ENCODE measurements around the gene ZSCAN26.

The ZSCAN26 gene

DNA sequence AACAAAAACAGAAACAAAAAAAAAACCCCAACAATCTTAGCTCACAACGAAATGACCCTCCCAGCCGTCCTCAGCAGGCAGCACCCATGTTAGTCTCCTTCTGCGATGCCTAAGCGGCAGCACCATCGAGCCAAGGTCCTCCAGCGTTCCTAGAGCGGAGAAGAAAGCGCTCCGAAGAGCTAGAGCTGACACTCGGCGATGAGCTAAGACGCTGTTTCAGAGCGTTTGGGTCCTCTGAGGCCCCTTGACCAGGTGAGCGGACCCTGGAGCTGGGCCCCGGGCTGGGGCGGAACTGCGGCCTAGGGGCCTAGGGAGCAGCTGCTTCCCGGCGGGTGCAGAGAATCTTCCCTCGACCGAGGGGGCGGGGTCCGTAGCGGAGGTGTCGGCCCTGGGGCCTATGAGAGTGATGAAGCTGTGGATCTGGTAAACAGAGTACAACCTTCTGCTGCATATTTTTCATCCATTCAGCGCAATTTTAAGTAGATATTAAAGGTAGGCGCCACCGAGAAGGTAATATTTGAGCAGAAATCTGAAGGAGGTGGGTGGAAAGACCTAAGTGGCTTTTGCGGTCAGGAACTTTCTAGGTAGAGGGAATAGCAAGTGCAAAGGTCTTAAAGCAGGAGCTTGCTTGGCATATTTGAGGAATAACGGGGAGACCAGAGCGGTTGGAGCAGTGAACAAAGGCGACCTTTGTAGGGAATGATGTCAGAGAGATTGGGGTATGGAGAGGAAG lies at the start of gene ZSCAN26:
Gene ZSCAN26 (plus strand): TSS at position 182 of the 733 bp plus-strand sequence. CDS start 4,777 bp downstream, outside the sequence.
- DNase-seq, result peak; percentile 42

DNA sequence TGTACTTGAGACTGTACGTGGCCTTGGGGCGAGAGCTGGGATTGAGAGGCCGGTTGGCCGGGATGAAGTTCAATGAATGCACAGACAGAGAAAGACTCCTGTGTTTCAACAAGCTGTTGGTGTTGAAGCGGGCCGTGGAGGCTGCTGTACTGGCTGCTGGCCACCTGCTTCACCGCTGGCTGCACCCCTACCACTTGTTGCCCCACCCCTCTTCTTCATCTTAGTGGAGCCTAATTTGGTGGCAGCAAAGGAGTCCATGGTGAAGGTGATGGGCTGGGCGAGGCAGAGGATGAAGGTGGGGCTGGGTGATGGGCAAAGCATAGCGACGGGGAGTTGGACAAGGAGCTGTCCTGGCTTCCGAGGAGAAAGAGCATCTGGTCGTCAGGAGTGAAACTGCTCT lies 49.1 kb upstream of the ZSCAN26 start:
- no peak for DNase-seq

GRCh38 chr6:28218312-28219248 lies 48.4 kb upstream of the ZSCAN26 start:
- DNase-seq, result no peak

GRCh38 chr6:28220257-28221133 lies 46.4 kb upstream of the ZSCAN26 start:
- DNase-seq, result no peak

- no peak for DNase-seq
Measured at GRCh38 chr6:28224131-28225055, 42.5 kb upstream of the ZSCAN26 start.

DNA sequence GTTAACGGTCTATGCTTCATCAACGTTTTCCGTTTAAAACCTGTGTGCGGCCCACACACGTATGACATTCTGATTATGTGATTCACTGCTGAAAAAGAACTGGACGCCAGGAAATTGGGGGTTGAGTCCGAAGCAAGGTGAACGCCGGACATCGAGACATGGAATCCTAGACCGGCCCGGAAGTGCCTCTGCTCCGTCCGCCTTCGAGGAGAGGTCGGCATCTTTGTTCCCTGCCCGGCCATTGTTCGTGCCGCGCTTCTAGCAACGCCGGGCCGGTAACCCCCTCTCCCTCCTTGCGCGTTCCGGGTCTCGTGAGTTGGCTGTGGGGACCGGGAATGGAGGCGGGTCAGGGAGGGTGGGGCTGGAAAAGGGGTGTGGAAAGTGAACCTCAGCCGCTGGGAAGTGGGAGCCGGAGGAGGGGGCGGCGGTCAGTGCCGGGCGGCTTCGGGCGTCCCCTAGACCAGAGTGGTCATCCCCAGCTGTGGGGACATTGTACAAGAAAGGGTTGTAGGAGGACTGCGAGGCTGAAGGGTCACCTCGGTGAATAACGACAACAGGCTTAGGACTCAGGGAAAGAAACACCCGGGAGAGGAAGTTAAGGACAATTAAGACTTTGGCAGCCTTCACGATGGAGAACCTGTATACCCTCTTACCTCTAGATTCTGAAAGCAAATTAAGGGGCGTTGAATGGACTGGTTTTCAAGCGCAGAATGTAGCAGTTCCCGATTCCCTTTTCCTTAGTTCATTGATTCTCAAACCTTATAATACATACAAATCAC lies 41.7 kb upstream of the ZSCAN26 start, which contains the start of gene ZSCAN9:
Gene ZSCAN9 (plus strand): TSS at position 220 of the 779 bp plus-strand sequence. CDS start 1,810 bp downstream, outside the sequence.
- DNase-seq, result peak; percentile 28

DNA sequence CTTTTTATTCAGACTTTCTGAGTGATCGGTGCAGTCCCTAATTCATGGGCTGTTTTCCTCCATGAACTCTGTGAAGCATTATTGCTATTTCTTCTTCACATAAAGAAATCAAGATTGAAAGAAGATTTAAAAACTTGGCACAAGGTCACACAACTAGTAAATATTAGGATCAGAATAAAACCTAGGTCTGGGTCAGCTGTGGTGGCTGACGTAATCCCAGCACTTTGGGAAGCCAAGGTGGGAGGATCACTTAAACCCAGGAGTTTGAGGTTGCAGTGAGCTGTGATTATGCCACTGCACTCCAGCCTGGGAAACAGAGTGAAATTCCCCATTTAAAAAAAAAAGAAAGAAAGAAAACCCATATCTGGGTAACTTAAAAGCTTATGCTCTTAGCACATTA lies 40.5 kb upstream of the ZSCAN26 start:
- no peak for DNase-seq

- DNase-seq, result no peak
Measured at GRCh38 chr6:28232785-28233184, 34.2 kb upstream of the ZSCAN26 start.

DNA sequence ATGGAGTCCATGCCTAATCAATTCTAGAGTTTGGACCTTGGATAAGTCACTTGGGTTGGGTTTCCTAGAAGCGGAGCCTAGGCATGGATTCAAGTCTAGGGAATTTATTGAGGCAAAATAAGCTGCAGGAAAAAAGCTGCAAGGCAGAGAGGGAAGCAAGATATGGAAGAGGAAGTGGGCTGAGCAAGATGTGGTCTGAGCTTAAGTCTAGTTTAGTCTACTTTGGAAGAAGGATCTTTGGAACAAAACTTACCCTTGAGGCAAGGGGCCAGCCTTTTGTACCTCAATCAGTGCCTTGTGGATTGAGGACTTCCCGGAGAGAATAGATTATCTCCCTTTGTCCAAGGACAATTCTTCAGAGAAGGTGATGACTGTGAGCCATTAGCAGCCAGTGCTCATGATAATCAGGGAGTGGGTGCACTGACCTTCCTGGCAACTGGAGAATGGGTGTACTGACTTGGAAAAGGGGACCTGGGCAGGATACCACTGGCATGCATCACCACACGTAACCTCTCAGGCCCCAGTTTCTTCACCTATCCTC lies 31.0 kb upstream of the ZSCAN26 start:
- no peak for DNase-seq

GRCh38 chr6:28239636-28240035 lies 27.3 kb upstream of the ZSCAN26 start:
- no peak for DNase-seq

DNA sequence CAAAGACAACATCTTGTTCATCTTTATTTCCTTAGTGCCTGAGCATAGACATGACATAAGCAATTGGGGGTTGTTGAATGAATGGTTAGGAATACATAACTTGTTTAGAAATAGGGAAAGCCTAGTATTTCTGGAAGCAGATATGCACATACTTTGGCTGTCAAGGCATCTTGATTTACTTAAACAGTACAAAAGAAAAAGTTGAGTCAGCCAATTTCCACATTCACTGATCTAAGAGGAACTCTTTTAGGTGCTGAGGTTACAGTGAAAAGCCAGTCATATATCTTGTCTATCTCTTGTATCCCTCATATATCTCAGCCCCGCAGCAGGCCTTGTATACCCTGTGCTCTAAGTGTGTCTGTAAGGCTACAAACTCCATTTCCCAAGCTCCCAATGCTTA lies 26.5 kb upstream of the ZSCAN26 start:
- DNase-seq, result no peak

GRCh38 chr6:28243946-28244345 lies 23.0 kb upstream of the ZSCAN26 start:
- DNase-seq, result no peak

DNA sequence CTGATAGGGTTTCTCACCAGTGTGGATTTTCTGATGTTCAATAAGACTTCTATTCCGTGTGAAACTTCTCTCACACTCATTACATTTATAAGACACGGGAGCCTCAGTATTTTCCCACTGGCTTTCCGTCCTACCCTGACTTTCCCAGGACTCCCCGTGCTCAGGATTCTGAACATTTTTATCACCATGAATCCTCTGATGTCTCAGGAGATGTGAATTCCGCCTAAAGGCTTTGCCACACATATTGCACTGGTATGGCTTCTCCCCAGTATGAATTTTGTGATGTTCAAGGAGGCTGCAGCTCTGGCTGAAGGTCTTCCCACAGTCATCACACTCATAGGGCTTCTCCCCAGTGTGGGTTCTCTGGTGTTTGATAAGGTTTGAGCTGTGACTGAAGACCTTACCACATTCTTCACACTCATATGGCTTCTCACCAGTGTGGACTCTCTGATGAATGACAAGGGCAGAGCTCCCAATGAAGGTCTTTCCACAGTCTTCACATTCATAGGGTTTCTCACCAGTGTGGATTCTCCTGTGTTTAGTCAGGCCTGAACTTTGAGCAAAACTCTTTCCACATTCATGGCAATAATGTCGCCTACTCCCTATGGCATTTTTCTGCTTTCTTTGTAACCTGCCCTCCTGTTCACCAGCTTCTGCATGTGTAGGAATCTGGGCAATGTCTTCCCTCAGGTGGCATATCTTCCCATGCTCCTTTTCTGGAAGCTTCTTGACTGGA lies 21.6 kb upstream of the ZSCAN26 start:
- DNase-seq, result no peak

DNA sequence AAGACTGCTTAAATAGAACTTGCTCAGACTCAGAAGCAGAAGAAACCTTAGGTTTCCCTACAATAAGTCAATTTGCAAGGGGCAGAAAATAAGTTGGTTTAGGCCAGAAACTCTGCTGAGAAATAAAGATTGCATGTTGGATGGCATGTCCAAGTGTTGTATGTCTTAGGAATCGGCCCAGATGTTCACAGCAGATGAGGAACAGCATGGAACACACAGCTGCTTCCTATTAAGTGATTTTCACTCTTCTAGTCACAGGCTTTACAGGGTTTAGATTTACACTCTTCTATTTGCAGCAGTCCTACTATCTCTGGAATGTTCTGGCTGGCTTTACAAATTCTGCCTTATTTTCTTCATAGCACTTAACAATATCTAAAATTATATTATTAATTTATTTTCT lies 18.0 kb upstream of the ZSCAN26 start:
- DNase-seq, result no peak

GRCh38 chr6:28250747-28251146 lies 16.2 kb upstream of the ZSCAN26 start:
- DNase-seq, result no peak

GRCh38 chr6:28251661-28252008 lies 15.3 kb upstream of the ZSCAN26 start:
- no peak for DNase-seq

DNA sequence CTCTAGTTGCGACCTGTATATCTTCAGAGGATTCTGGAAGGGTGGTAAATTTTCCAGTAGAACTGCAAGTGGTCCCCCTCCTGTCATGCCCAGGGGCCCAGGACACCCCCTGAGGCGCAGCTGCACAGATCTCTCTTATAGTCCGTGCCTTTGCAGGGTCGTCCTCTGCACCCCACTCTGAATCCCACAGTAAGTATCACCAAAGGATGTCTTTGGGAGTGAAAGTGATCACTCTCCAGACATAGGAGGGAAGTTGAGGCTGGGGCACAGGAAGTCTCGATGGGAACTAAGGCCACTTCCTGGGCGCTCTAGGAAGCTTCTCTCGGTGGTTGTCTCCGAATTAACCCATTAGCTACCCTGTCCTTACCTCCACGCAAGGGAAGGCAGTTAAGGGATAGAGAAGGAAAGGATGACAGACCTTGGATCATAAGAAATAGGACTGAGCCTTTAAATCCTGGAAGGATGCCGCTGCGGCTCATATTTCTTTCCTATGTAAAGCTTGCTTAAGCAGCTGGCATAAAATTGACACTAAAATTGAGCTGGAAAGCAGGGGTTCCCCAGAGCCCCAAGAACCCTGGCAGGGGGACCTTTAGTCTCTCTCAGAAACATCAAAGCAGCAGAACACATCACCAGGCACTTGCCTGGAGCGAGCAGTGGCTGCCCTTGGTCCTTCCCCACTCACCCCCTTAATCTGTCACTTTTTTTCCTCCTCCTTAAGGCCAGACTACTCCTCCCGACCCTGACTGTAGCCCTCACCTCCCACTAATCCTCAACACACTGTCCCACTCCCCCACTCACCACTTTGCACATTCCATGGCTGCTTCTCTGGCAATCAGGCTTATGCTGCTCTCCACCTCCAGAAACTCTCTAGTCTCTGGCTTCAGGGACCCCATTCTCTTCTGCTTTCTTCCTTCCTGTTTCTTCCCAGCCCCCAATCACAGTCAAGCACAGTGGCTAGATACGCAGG lies 14.7 kb upstream of the ZSCAN26 start, which contains the start of gene ZKSCAN4:
Gene ZKSCAN4 (minus strand): TSS at position 261 of the 967 bp plus-strand sequence. CDS start 289 bp downstream, outside the sequence.
- peak; percentile 79 for DNase-seq

GRCh38 chr6:28254121-28254519 lies 12.8 kb upstream of the ZSCAN26 start:
- no peak for DNase-seq

Measured in NCI-H524 treated with DMSO at 0.1 percent for 48 hours (cell line).